NCI-H1105 treated with DMSO at 0.1 percent for 48 hours (cell line): Measurements from ENCODE around the gene TMEM38B.
A peak's percentile ranks its signal among the peaks of the same experiment; 100 is the strongest.
"Not testable (repeated sequence)": the region's sequence is repeated elsewhere in the genome, so short reads cannot be mapped to it uniquely, and the experiment has no call there.

Experiments
- DNase-seq: peaks from one replicate; lab custom pipeline; 2025; lab: John Stamatoyannopoulos, UW

Gene TMEM38B

DNA sequence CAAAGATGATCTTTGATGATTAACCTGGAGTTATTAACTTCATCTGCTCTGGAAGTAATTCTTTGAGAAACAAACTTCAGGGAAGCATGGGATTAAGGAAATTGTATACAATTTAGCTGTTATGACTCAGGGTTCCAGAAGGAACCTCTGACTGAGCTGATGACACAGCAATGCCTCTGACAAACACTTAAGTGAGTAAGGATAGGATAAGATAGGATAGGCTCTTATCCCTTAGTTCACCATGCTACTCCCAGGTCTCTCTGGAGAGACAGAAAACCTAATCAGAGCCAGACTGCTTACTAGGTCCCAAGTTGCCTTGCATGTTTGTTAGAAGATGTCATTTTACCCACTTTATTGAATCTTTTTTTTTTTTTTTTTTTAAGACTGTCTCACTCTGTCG lies 12.6 kb upstream of the TMEM38B start:
- no peak for DNase-seq

DNA sequence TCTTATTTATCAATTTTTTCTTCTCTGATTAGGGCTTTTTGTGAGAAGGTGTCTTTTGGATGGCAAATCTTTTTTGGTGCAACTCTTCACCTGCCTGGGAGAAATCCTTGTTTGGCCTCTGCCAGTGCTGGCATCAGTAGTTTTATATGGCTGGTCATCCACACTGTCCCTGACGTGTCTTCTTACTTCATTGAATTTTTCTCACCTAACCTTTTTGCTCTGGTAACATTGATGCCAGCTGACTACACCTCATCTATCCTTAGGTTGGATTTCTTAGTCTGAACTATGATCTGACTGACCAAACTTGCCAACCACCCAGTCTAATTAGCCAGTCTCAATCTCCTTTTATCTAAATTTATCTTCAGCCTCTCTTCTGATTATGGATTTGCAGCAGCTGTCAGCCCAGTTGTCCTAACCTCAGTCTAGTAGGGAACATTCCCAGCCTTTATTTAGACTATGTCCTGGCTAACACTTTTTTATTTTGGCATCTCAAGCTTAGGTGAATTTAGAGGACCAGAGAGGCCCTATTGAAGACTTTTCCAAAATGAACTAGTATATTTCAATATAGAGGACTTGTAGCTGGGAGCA lies 10.6 kb upstream of the TMEM38B start:
- DNase-seq: no peak

DNA sequence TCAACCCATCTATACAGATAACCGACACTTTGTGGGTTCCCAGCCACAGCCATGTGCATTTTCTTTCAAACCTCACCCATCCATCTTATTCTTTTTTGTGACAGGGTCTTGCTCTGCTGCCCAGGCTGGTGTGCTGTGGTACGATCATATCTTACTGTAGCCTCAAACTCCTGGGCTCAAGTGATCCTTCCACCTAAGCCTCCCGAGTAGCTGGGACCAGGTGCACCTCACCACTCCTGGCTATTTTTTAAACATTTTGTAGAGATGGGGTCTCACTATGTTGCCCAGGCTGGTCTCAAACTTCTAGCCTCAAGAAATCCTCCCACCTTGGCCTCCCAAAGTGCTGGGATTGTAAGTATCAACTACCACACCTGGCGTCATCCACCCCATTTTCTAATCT lies 7.4 kb upstream of the TMEM38B start:
- DNase-seq: no peak

DNA sequence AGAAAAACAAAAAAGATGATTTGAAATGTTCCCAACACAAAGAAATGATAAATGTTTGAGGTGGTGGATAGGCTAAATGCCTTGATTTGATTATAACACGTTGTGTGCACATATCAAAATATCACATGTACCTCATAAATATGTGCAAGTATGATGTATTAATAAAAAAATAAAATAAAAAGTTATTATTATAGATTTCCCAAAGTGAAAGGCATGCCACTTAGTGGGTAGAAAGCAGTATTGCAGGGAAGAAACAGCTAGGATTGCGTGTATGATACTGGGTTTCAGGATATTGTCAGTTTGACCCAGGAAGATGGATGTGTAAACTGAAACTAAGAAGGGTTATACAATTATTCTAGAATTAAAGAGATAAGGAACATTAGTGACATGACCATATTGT lies 3.6 kb upstream of the TMEM38B start:
- no peak for DNase-seq

DNA sequence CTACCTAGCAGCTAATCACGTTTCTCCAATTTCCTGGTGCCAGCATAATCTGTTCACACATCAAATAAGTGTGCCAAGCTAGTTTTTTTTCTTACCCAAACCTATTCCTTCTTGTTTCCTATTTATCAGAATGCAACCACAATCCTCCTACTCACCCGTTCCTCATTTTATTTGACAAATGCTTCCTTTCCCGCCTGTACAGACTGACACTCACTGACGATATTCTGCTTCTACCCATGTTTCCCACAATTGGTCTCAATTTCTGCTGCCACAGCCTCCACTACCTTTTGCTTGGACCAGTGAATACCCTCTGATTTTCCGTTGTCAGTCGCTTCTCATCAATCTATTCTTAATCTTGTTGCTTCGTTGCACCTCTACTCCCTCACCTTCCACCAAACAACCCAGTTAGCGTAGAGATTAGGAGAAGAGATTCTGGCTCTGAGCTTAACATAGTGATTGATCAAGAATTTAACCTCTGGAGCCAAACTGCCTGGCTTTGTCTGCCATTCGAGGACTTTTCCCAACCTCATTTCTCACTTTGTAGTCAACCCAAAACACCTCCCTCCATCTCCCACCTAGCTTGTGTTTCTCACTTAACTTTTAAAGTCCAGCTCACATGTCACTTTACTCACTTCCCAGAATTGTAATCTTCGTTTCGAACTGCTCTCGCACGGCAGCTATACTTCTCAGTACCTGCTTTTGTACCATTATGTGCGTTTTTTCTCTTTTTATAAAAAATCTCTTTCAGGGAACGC lies 729 bp upstream of the TMEM38B start:
- peak; percentile 43 for DNase-seq

DNA sequence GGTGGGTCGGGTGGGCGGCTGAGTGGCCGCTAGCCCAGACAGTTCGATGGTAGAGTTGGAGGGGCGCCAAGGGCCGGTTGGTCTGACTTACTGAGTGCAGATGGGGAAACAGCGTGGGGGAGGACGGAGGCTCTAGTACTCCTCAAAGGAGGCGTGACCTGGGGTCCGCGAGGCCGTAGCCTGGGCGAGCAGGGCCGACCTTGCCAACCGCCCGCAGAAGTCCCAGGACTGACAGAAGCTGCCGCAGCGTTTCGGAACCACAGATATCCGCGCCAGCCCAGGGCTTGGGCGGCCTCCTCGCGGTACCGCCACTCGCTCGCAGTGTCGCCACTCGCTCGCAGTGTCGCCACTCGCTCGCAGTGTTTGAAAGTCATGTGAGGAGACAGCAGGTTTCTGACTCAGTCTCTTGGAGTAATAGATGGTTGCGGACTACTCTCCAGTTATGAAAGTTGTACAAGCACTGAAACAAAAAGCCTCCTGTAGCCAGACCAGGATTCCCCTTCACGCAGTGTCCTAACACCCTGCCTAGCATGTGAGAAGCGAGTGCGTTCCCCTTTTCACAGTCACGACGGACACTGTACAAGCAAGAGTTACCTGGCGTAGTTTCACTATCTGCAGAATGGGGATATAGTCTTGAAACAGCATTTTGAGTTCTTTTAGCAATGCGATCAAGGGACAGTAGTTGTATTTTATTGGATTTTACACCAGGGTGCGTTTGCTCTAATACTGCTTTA lies 674 bp downstream of the TMEM38B start:
- DNase-seq: peak; percentile 56

DNA sequence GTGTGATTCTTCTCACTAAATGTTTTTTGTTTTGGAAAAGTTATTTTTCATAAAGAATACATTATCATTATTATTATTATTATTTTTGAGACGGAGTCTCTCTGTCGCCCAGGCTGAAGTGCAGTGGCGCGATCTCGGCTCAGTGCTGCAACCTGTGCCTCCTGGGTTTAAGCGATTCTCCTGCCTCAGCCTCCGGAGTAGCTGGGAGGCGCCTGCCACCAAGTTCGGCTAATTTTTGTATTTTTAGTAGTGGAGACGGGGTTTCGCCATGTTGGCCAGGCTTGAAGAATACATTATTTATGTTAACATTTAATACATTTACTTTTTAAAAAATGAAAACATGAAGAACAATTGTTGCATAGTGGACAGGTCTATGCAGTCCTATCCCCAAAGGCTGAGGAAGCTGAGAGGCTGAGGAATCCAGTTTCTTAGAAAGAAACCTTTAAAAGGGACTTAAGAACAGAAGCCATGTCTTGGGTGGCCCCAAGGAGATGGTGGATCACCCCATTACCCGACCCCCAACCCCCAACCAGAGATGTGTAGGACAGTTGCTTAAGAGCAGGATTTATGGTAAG lies 2.0 kb downstream of the TMEM38B start:
- DNase-seq: no peak

DNA sequence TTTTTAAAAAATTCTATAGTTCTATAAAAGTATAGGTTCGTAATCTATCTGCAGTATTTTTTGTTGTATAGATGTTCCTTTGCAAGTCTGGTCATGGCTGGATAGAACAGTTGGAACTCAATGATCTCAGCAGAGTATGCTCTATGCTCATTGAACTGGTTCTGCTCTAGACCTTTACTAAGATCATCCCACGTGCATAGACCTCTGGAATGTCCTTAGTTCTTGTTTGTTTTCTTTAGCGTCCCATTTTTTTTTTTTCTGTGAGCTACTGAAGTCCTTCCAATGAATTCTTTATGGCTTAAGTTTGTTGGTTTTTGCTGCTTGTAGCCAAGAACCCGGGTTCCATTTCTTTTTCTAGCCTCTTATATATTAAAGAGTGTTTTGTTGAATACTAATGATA lies 3.5 kb downstream of the TMEM38B start:
- no peak for DNase-seq

DNA sequence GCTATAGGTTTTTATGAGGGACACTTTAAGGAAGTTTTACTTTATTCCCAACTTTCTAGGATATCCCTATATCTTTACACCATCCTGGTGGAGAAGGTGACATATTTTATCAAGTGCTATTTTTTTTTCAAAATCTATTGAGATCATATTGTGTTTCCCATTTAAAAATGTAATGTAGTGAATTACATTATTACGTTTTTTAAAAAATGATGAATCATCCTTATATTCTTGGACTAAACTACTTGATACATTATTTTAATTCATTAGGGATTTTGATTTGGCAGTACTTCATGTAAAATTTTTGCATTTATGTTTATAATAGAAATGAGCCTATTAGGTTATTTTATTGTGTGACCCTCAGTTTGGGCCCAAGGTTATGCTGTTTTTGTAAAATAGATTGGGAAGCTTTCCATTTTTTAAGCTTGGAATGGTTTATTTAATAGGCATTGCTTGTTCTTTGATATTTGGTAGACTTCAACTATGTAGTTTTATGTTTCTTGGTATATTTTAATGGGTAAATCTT lies 4.1 kb downstream of the TMEM38B start:
- no peak for DNase-seq

DNA sequence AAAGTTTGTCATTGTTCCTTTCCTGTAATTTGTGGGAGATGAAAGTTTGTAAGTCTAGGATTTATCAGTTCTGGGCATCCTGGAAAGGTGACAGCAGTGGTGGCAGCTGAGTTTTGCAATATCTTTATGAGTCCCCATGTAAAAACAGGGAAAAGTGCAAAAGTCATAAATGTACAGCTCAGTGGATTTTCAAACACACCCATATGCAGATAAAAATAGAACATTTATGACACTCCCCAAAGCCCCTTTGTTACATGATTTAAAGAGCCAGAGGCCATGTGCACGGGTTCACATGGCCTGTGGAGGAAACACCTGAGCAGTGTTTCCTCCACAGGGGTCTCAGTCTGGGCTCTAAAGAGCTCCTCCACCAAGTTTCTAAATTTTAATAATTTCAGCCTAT lies 6.3 kb downstream of the TMEM38B start:
- no peak for DNase-seq

DNA sequence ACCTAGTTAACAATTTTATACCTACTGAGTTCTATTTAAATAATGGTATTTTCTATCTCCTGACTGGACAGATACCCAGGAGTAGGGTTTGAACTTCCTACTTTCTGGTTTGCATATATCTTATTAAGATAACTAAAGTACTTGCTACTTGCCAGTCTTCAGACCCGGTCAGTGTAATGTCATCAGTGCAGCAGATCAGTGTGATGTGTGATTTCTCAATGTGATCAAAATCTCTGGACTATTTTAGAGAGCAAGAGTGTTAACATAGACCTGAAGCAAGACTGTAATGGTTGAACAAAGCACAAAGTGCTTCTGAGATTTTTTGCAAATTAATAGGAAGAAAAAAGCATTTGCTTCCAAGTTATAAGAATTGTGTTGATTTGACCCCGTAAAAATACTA lies 6.8 kb downstream of the TMEM38B start:
- DNase-seq: no peak

DNA sequence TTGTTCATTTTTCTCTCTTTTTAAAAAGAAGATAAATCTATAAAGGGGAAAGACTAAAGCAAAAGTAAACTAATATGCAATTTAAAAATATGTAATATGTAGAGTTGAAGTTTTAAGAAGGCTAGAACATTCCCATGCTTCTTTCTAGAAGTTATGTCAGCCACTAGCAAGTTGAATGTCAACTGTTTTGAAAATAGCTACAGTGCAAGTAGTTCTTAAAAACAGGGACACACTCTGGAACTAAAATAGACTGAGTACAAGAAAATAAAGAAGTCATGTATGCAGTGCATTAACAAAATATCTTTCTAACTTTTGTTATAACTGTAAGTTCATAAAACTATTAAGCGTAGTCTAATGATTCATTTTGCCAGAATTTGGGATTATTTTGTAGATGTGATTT lies 7.9 kb downstream of the TMEM38B start:
- no peak for DNase-seq

DNA sequence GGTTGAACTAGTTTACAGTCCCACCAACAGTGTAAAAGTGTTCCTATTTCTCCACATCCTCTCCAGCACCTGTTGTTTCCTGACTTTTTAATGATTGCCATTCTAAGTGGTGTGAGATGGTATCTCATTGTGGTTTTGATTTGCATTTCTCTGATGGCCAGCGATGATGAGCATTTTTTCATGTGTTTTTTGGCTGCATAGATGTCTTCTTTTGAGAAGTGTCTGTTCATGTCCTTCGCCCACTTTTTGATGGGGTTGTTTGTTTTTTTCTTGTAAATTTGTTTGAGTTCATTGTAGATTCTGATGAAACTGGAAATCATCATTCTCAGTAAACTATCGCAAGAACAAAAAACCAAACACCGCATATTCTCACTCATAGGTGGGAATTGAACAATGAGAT lies 9.3 kb downstream of the TMEM38B start:
- not testable (repeated sequence) for DNase-seq

DNA sequence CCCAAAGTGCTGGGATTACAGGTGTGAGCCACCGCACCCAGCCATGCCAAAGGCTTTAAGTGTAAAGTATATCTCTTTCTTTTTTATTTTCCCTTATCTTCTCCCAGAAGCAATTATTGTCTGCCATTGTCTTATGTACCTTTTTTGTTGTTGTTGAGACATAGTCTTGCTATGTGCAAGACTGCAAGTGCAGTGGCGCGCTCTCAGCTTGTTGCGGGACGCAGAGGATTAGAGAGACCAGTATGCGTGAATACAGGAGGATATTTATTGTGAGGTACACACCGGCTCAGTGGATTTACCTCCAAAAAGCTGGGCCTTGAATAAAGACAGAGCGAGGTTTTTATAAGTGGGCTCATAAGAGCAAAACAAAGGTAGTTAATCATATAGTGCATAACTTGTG lies 11.8 kb downstream of the TMEM38B start:
- DNase-seq: no peak

DNA sequence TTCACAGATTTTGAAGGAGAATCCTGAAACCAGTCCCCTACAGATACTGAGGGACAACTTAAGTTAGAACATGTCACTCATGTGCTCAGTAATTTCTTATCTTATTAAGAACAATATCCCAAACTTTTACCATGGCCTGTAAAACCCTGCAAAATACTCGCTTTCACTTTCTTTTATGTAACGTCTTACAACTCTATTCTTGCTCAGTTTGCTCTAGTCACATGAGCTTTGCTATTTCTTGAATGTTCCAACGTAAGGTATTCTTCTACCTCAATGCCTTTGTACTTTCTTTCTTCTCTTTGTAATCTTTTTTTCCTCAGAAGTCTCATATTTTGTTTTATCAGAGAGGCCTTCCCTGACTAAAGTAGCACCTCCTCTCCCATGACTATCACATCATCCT lies 14.1 kb downstream of the TMEM38B start:
- DNase-seq: no peak

DNA sequence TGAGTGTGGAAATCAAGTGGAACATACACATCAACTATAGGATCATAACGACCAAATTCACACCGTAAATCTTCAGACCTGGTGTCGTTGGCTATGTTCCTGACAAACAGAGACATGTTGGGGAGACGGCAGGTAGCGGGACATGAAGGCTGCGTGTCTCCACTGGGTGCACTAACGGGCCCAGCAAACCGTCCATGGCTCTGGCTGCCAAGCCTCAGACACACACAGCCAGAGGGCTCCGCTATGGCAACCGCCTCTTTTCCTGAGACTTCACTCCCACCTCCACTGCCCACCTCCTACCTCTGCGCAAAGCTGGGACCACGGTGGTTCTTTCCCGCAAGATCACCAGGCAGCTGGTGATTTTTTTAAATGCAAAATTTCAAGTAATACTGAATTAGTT lies 16.3 kb downstream of the TMEM38B start:
- no peak for DNase-seq

DNA sequence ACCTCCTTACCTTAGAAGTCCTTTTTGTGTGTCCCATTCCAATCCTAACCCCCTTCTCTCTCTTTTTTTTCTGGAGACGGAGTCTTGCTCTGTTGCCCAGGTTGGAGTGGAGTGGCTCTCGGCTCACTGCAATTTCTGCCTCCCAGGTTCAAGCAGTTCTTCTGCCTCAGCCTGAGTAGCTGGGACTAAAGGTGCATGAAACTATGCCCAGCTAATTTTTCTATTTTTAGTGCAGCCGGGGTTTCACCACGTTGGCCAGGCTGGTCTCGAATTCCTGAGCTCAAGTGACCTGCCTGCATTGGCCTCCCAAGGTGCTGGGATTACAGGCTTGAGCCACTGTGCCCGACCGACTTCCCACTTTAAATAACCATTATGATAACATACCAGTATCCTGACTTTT lies 17.5 kb downstream of the TMEM38B start:
- DNase-seq: no peak

DNA sequence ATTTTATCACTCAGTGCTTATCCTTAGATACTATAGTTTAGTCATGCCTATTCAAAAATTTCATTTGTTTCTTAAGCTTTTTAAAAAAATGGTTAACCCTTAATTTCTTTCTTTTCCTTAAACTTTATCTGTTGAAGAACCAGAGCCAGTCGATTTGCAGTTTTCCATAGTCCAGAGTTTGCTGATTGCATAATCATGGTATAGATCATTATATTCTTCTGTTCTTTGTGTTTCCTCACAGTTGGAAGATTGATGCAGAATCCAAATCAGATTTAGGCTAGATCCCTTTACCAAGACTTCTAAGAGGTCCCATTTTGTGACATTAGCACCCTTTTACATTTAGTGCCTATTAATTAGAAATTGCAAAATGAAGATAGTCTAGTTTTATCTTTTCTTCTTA lies 18.0 kb downstream of the TMEM38B start:
- DNase-seq: no peak

DNA sequence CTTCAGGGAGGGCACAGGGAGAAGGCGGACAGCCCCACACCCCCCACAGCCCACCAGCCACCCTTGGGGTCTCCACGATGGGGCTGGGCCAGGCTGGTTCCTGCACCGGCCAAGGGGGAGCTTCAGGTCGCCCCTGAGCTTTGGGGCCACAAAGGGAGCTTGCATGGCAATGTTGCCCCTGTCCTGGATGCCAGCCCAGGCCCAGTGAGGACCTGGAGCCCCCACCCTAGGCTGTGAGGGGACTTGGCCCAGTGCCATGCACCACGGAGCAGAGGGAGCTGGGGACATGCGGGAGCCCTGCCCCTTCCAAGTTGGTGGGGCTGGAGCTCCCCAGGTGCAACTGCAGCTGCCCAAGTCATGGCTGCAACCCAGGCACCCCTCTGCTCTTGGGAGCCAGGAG lies 18.4 kb downstream of the TMEM38B start:
- no peak for DNase-seq

DNA sequence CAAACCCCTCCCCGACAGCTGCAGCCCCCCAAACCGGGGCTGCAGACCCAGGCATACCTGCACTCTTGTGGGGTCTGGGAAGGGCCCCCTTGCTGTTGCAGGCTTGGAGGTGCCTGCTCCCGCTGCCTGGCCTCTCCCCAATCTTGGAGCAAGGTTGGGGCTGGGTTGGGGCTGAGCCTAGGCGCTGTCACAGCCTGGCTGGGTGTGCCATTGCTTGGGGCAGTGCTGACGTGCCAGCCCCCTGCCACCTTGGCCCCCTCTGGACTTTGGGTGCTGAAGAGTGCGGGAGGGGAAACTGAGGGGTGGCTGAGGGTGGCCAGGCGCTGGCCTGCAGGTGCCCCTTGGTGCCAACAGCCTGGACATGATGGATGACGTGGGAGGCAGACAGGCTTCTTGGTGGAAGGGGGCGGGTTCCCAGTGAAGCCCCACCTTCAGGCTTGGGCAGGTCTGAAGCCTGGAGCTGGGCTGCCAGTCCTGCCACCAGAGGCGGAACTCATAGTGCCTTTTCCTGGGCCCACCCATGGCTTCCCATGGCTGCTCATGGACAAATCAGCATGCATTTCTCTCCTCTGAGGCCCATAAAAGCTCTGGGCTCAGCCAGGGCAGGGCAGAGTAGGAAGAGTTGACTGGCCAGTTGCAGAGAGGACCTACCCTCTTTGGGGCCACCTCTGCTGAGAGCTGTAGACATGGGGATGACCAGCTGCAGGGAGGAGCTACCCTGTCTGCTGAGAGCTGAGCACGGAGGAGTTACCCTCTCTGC lies 19.1 kb downstream of the TMEM38B start:
- DNase-seq: no peak

DNA sequence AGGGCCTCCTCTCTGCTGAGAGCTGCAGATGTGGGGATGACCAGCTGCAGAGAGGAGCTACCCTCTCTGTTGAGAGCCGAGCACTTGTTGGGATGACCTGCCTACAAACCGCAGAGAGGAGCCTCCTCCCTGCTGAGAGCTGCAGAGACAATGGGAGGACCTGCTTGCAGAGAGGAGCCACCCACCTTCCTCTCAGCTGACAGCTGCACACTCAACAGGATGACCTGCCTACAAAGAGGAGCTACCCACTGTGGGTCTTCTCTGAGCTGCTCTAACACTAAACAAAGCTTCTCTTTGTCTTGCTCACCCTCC lies 19.6 kb downstream of the TMEM38B start:
- DNase-seq: no peak

DNA sequence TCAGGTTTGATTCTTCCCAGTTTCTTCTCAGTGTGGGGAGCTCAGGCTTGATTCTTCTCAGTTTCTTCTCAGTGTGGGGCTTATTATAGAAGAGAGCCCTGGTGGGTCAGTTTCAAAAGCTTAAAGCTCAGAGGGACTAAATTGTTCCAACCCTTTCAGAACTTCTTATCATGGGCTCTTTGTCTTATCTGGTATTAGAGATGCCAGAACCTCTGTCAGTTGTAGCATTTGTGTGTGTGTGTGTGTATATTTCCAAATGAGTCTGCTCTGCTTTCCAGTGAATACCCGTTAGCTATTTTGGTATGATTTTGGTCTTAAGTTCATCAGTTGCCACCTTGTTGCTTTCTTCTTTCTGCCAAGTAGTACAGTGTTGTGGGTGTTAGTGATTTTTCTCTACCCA lies 21.8 kb downstream of the TMEM38B start:
- no peak for DNase-seq
